Right lobe of liver (tissue), 6 donors: ENCODE data around the gene TMSB15A. TPM values are rescaled to one million over a fixed set of nuclear protein-coding genes. Genes with fewer than 3 reads are reported as not detected.

Source experiments
- ATAC-seq, 4 donors: fragments of 200-7000 bp; cut with Tn5 transposase; one replicate each; pipeline ENCODE4 v1.9.1; 2020; ENCODE audit warnings: mild to moderate bottlenecking in 4 of 4, moderate library complexity in 4 of 4
- DNase-seq, 3 donors: peaks; one replicate each; pipeline ENCODE4 v3.0.0-alpha.2; 2020
- H3K27ac ChIP-seq, 3 donors: fragments of 200-600 bp; one replicate each; pipeline ENCODE4 v1.8.0; 2022
- H3K27me3 ChIP-seq, 2 donors: fragments of 200-600 bp; one replicate each; pipeline ENCODE4 v1.8.0; 2022
- H3K36me3 ChIP-seq, 4 donors: fragments of 200-600 bp; sonication (generic) in 1 of 4; one replicate each; pipeline versions ENCODE4 v1.5.1 to v1.8.0; 2017 to 2022; ENCODE audit warnings: control low read depth in 1 of 4
- H3K4me1 ChIP-seq, 4 donors: fragments of 200-600 bp; sonication (generic) in 1 of 4; one replicate each; pipeline versions ENCODE4 v1.5.1 to v1.8.0; 2017 to 2022; ENCODE audit warnings: control low read depth in 1 of 4
- H3K4me3 ChIP-seq, 3 donors: fragments of 200-600 bp; one replicate each; pipeline ENCODE4 v1.8.0; 2022
- H3K9me3 ChIP-seq, 4 donors: fragments of 200-600 bp; sonication (generic) in 1 of 4; one replicate each; pipeline versions ENCODE4 v1.5.1 to v1.8.0; 2017 to 2022; ENCODE audit warnings: control low read depth in 1 of 4
- CTCF ChIP-seq, 4 donors: fragments of 200-600 bp in 3 of 4; fragments of 450-650 bp in 1 of 4; IDR thresholded peaks; one replicate each; pipeline versions ENCODE4 v1.5.1 to v1.8.0; 2016 to 2022; ENCODE audit warnings: antibody characterized with exemption in 4 of 4, mild to moderate bottlenecking in 2 of 4
- POLR2A ChIP-seq: fragments of 450-650 bp; IDR thresholded peaks from one replicate; pipeline ENCODE4 v1.6.1; 2017; ENCODE audit warnings: antibody characterized with exemption, mild to moderate bottlenecking
- WGBS: methylation state at CpG from one replicate; pipeline ENCODE4 v1.1.6; 2018; ENCODE audit warnings: low coverage, low lambda C conversion rate; ENCODE audit not compliant: insufficient coverage; ENCODE audit errors: missing lambda C conversion rate; 5-methylcytosine and 5-hydroxymethylcytosine counted together
- intact Hi-C, 2 donors: fragments of 100-400 bp; cut with DNase I; formaldehyde crosslinking; loops; one replicate each; pipeline versions ENCODE4 v1.11.2 to v1.14.1; 2022
- long read RNA-seq: library from polyadenylated mRNA; unstranded; transcript quantifications from one replicate; pipeline ENCODE4 v2.0.0, GENCODE V29; 2019
- total RNA-seq, 6 experiments: library from RNA; depleted of rRNA in 2 of 6; stranded (reverse); fragments of >200 nt in 2 of 6; fragmentation: NEBNext Ultra II Directional in 3 of 6; extraction: Animal tissue kit (Norgen Biotek cat#: 25700) in 3 of 6; gene quantifications; one replicate each; pipeline versions ENCODE4 v1.1.0 to v1.2.4, GENCODE V29; 2016 to 2023
- donor health status: DM: no; HTN: yes; CAD: no.
- donor health status: DM: no; HTN: no; CAD: no.
- donor health status: DM: no; HTN: no; CAD: no.
- donor health status: DM: no; HTN: yes; CAD: no.
- donor health status: DM: no; HTN: yes; CAD: no.

The TMSB15A gene
- total RNA-seq, result not detected
- long read RNA-seq, result 0 reads

- no peak within 1 kb of the TSS for H3K27ac ChIP-seq
- H3K27me3 ChIP-seq, result peaks cover 0 to 17% of the 10 kb centered on the region in 2 donors
Observed at GRCh38 chrX:102515975-102516941, at the start of gene TMSB15A. TSS of gene TMSB15A (minus strand) at chrX:102516739.

GRCh38 chrX:102560423-102561068 lies 44.0 kb upstream of the TMSB15A start:
- H3K9me3 ChIP-seq, result no peaks in the 10 kb centered on the region
- 63% methylated on average over 2 of the region's 2 CpGs for WGBS
- ATAC-seq (no peak), DNase-seq (no peak)
- H3K36me3 ChIP-seq, result no peaks in the 10 kb centered on the region
- peaks cover 0 to 4% of the 10 kb centered on the region in 2 donors for H3K27me3 ChIP-seq
- intact Hi-C loops, result no loop called here
- no peak for TF ChIP-seq POLR2A
- TF ChIP-seq CTCF (IDR thresholded peaks at IDR 0.05), result no peak
- H3K27ac ChIP-seq, result no peak overlapping the region
- H3K4me3 ChIP-seq, result no peak overlapping the region
- H3K4me1 ChIP-seq, result no peaks in the 10 kb centered on the region

More at GRCh38 chrX:102515975-102516941, at the start of gene TMSB15A:
- Histone ChIP-seq H3K4me1 (peaks cover 0 to 6% (median 0%) of the 10 kb centered on the region in 4 donors), H3K36me3 (no peaks in the 10 kb centered on the region), H3K9me3 (no peaks in the 10 kb centered on the region), H3K4me3 (peak within 1 kb of the TSS; percentile 16 to 40 (median 32))
- ATAC-seq (peak; percentile 90 to 95 (median 94)), DNase-seq (peak; percentile 59 to 72 (median 71))
- TF ChIP-seq CTCF (IDR thresholded peaks at IDR 0.05) (no peak), POLR2A (no peak)
- intact Hi-C loops, result no loop called here
- 26% methylated on average over 23 of the region's 62 CpGs for WGBS

GRCh38 chrX:102558607-102559006 lies 42.1 kb upstream of the TMSB15A start:
- H3K27ac ChIP-seq, result no peak overlapping the region
- no peaks in the 10 kb centered on the region for H3K9me3 ChIP-seq
- no peak overlapping the region for H3K4me3 ChIP-seq
- TF ChIP-seq CTCF (IDR thresholded peaks at IDR 0.05) (no peak), POLR2A (no peak)
- intact Hi-C loops, result no loop called here
- no peaks in the 10 kb centered on the region for H3K4me1 ChIP-seq
- peaks cover 0 to 4% of the 10 kb centered on the region in 2 donors for H3K27me3 ChIP-seq
- WGBS, result 75% methylated on average over 2 of the region's 2 CpGs
- no peak for ATAC-seq
- H3K36me3 ChIP-seq, result no peaks in the 10 kb centered on the region
- DNase-seq, result no peak

- no peak overlapping the region for H3K4me3 ChIP-seq
- TF ChIP-seq CTCF (IDR thresholded peaks at IDR 0.05) (no peak), POLR2A (no peak)
- H3K36me3 ChIP-seq, result no peaks in the 10 kb centered on the region
- no peaks in the 10 kb centered on the region for H3K9me3 ChIP-seq
- intact Hi-C loops, result no loop called here
- H3K27ac ChIP-seq, result no peak overlapping the region
- no peaks in the 10 kb centered on the region for H3K27me3 ChIP-seq
- H3K4me1 ChIP-seq, result no peaks in the 10 kb centered on the region
- DNase-seq (no peak), ATAC-seq (no peak)
- 87% methylated on average over 15 of the region's 23 CpGs for WGBS
Observed at GRCh38 chrX:102548231-102548630, 31.7 kb upstream of the TMSB15A start.
